COLO829 (cell line): ENCODE results near the gene NFATC3.

ENCODE experiments used
- DNase-seq: peaks from one replicate; pipeline ENCODE4 v3.0.0; 2012; ENCODE audit warnings: low spot score

The NFATC3 gene

GRCh38 chr16:68085259-68086071 lies at the start of gene NFATC3:
Gene NFATC3 (plus strand): TSS chr16:68085370. CDS start chr16:68085682, 312 bp downstream.
- peak; percentile 89 for DNase-seq

GRCh38 chr16:68037841-68038597 lies 47.2 kb upstream of the NFATC3 start:
- DNase-seq: no peak

DNA sequence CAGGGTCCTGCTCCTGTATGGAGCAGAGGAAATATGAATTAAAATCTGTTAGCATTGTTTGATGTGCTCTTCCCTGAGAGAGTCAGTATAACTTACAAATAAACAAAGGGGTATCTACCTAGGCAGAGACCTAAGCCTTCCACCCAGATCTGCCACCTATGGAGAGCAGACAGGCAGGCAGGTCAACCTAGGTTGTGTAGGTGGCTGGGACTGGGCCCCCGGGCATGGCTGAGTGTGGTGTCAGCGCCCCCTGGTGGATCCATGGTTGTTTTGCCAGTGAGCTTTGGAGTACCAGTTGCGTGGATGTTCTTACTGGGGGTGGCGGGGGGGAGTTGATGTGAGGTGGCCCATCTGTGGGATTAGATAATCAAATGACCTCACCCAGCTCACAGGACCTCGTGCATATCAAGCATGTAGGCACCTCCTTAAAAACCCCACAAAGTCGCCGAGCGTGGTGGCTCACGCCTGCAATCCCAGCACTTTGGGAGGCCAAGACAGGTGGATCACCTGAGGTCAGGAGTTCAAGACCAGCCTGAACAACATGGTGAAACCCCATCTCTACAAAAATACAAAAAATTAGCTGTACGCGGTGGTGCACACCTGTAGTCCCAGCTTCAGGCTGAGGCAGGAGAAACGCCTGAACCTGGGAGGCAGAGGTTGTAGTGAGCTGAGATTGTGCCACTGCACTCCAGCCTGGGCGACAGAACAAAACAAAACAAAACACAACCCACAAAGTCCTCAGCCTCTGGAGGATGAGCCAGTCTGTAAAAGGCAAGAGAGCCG lies 44.5 kb upstream of the NFATC3 start:
- peak; percentile 30 for DNase-seq

- no peak for DNase-seq
Observed at GRCh38 chr16:68041783-68042182, 43.4 kb upstream of the NFATC3 start.

- no peak for DNase-seq
Observed at GRCh38 chr16:68046106-68046505, 39.1 kb upstream of the NFATC3 start.

DNA sequence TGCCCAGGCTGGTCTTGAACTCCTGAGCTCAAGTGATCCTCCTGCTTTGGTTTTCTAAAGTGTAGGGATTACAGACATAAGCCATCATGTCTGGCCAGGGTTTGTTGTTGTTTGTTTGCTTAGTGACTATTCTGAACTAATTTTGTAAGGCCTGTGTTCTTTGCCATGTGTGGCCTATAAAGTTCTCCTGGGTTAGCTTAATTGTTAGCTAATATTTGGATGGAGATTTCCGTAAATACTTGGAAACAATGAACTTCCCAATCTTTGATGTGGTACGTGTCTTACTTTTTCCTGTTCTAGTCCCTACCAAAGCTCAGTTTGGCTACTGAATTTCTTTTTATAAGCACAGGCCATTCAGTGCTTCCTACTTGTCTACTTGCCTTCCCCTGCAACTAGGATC lies 37.2 kb upstream of the NFATC3 start:
- no peak for DNase-seq

DNA sequence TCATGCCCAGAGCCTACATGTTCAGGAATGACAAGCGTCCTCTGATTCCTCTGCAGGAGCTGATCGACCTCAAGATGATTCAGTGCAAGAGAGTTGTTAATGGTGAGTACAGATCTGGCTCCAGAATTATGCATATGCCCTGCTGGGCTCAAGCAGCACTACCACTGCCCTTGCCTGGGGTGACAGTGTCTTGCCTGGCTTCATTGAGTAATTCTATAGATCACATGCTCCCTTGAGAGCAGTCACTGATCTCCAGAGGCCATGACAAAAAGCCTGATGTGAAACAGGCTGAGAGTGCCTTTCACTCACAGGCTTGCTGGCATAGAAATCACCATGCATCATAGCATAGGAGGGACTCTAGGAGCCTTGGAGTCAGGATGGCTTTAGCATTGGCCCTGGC lies 35.7 kb upstream of the NFATC3 start:
- DNase-seq: no peak

- no peak for DNase-seq
Observed at GRCh38 chr16:68055395-68055794, 29.8 kb upstream of the NFATC3 start.

- no peak for DNase-seq
Observed at GRCh38 chr16:68059804-68060203, 25.4 kb upstream of the NFATC3 start.

DNA sequence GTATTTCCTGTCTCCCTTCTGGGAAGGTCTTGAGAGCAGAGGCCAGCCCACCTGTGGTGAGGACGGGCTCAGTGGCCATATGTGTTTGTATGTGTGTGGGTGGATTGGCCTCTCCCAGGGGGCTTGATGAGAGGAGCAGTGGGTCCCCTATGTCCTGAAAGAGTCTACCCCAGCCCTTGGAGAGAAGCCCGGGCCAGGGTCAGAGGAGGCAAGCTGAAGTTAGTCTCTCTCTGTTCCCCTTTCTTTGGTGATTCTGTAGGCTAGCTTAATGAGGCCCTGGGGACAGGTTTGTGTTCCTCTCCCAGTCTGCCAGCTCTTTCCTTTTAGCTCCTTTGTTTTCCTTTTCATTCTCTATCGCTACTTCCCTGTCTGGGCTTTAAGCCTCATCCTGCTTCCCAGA lies 23.8 kb upstream of the NFATC3 start:
- DNase-seq: no peak

GRCh38 chr16:68062910-68063393 lies 22.2 kb upstream of the NFATC3 start:
- no peak for DNase-seq

GRCh38 chr16:68064791-68065365 lies 20.3 kb upstream of the NFATC3 start:
- peak; percentile 40 for DNase-seq

- DNase-seq: no peak
Observed at GRCh38 chr16:68065716-68066305, 19.4 kb upstream of the NFATC3 start.

- DNase-seq: no peak
Observed at GRCh38 chr16:68066763-68067162, 18.4 kb upstream of the NFATC3 start.

GRCh38 chr16:68068926-68069325 lies 16.2 kb upstream of the NFATC3 start:
- no peak for DNase-seq

DNA sequence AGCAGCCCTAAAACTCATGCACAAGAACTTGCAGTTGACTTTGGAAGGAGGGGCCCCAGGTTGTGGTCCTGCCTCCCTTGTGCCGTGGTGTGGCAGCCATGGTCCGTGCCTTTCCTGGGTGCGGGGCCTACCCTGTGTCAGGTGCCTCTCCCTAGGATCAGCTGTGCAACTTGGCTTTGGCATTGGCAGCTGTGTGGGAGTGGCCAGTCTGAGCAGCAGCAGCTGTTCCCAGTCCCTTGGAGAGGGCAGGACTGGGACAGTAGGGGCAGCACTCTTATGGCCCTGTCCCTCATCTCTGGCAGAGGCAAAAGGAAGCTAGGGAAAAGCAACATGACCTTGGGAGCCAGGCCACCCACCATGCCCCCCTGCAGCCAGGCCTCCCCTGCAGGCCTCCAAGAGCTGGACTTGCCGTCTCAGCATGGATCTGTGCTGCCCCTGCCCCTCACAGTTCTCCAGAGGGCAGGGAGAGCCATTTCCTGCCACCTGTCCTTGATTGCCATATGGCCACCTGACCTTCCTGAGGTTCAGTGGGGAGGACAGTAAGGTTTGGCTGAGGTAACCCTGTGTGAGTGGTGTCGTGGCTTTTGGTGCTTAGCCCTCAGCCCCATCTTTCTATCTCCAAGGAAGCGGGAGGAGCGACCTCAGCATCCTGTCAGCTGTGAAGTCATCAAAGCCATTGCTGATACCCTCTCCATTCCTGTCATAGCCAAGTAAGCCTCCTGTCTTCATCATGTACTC lies 15.5 kb upstream of the NFATC3 start:
- no peak for DNase-seq

- DNase-seq: no peak
Observed at GRCh38 chr16:68070249-68070730, 14.9 kb upstream of the NFATC3 start.

DNA sequence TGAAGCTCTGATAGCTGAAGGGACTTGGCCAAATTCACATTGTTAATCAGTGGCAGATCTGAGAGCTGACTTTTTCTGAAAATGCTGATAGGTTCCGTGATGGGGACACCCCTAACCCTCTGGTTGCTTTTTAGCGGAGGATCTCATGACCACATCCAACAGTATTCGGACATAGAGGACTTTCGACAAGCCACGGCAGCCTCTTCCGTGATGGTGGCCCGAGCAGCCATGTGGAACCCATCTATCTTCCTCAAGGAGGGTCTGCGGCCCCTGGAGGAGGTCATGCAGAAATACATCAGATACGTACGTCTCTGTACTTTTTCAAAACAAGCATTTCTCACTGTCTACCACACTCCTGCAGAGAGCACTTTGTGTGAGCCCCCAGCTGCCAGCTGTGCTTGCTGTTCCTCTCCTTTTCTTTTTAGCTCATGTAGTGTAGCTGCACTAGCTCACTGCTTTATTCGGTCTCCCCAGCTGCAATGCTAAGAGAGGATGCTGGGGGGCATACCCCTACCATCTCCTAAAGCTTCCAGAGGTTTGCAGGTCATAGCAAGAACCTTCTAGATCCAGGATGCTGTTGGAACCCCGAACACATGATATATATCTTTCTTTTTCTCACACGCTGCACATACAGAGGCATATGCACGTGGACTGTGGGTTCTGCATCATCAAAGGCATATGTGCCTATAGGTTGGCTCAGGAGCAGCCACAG lies 14.2 kb upstream of the NFATC3 start:
- no peak for DNase-seq

DNA sequence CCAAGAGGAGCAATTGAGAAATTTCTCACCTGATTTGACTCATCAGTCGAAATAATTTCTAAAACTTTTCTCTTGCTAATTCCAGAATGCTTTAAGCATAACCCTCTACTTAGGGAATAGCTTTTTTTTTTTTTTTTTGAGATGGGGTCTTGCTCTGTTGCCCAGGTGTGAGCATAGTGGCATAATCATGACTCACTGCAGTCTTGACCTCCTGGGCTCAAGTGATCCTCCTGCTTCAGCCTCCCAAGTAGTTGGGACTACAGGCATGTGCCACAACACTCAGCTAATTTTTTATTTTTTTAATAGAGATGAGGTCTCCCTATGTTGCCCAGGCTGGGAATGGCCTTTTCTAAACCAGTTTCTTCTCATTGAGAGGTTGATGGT lies 13.7 kb upstream of the NFATC3 start:
- no peak for DNase-seq

DNA sequence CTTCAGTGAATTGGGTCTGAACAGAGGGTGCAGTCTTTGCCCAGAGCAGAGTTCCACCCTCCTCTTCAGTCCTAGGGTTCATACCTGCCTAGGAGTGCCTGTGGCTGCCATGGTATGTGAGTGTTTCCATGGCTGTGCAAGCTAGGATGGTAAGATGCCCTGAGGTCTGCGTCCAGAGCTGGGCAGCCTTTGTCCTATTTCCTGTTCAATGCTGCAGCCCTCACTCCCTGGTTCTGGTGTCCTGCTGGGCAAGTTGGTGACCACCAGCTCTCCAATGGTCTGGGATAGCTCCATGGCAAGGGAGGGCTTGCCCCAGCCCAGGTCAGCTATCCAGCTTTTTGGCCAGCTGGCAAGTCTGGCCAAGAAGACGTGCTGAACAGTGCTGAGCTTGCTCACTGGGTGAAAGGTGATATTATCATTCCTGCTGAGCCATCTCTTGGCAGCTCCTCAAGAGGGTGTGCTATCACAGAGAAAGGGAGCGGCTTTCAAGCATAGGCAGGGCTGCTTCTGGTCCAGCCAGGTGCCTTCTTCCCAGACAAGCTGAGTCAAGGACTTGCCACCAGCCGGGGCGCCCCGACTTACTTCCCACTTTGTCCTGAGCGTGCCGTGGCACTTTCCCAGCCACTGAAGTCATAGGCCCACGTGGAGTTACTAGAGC lies 13.0 kb upstream of the NFATC3 start:
- DNase-seq: no peak
